Measurements from ENCODE around the gene ANAPC2. TPM values are rescaled to one million over a fixed set of nuclear protein-coding genes. Genes with fewer than 3 reads are reported as not detected.
A peak's percentile ranks its signal among the peaks of the same experiment; 100 is the strongest.

Gene ANAPC2
- total RNA-seq, 1 donor from 2014 or later = 29.8 TPM

GRCh38 chr9:137214620-137215019 is 26.3 kb upstream of the ANAPC2 start:
- DNase-seq = no peak

GRCh38 chr9:137213160-137214060 is 25.1 kb upstream of the ANAPC2 start:
- DNase-seq = no peak

GRCh38 chr9:137212520-137212919 is 24.2 kb upstream of the ANAPC2 start:
- DNase-seq = no peak

GRCh38 chr9:137211532-137211931 is 23.2 kb upstream of the ANAPC2 start:
- DNase-seq = no peak

- no peak for DNase-seq
Measured at GRCh38 chr9:137206602-137207001, 18.2 kb upstream of the ANAPC2 start.

- DNase-seq = peak; percentile 95
Measured at GRCh38 chr9:137205126-137206069, 17.0 kb upstream of the ANAPC2 start, which contains the start of the genes NDOR1 and TMEM203. Gene NDOR1 (plus strand): TSS chr9:137205700. CDS start chr9:137205778, 78 bp downstream. Gene TMEM203 (minus strand): TSS chr9:137205648. CDS start chr9:137205414, 234 bp downstream.

GRCh38 chr9:137204731-137205125 is 16.4 kb upstream of the ANAPC2 start:
- no peak for DNase-seq

- no peak for DNase-seq
Measured at GRCh38 chr9:137202966-137203365, 14.6 kb upstream of the ANAPC2 start.

- no peak for DNase-seq
Measured at GRCh38 chr9:137201205-137201868, 13.0 kb upstream of the ANAPC2 start.

- DNase-seq = peak; percentile 100
Measured at GRCh38 chr9:137200311-137201204, 12.2 kb upstream of the ANAPC2 start, which contains the start of gene TPRN. Gene TPRN (minus strand): TSS chr9:137200741. CDS start chr9:137200711, 30 bp downstream.

GRCh38 chr9:137199411-137200121 is 11.2 kb upstream of the ANAPC2 start:
- DNase-seq = no peak

GRCh38 chr9:137198902-137199283 is 10.5 kb upstream of the ANAPC2 start:
- no peak for DNase-seq

- DNase-seq = no peak
Measured at GRCh38 chr9:137198051-137198901, 9.9 kb upstream of the ANAPC2 start.

- DNase-seq = no peak
Measured at GRCh38 chr9:137195525-137196220, 7.3 kb upstream of the ANAPC2 start.

GRCh38 chr9:137194909-137195308 is 6.5 kb upstream of the ANAPC2 start:
- DNase-seq = no peak

- no peak for DNase-seq
Measured at GRCh38 chr9:137194388-137194787, 6.0 kb upstream of the ANAPC2 start.

- no peak for DNase-seq
Measured at GRCh38 chr9:137193771-137194170, 5.4 kb upstream of the ANAPC2 start.

GRCh38 chr9:137192859-137193258 is 4.5 kb upstream of the ANAPC2 start:
- no peak for DNase-seq

GRCh38 chr9:137192448-137192780 is 4.1 kb upstream of the ANAPC2 start:
- DNase-seq = no peak

All from tongue (tissue), 2 donors.